ENCODE results near the gene MGST3.
"Not testable (repeated sequence)": the region's sequence is repeated elsewhere in the genome, so short reads cannot be mapped to it uniquely, and the experiment has no call there.

DNA sequence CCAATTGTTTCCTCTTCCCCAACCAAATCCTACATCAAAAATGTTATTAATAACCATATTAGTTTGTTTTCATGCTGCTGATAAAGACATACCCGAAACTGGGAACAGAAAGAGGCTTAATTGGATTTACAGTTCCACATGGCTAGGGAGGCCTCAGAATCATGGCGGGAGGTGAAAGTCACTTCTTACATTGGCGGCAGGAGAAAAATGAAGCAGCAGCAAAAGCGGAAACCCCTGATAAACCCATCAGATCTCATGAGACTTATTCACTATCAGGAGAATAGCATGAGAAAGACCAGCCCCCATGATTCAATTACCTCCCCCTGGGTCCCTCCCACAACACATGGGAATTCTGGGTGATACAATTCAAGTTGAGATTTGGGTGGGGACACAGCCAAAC, 49.7 kb downstream of the MGST3 start:
- not testable (repeated sequence) for TF ChIP-seq EZH2phosphoT487 (conservative IDR thresholded peaks at IDR 0.05; ENCODE audit: low read length)
- TF ChIP-seq, protein P1, sequence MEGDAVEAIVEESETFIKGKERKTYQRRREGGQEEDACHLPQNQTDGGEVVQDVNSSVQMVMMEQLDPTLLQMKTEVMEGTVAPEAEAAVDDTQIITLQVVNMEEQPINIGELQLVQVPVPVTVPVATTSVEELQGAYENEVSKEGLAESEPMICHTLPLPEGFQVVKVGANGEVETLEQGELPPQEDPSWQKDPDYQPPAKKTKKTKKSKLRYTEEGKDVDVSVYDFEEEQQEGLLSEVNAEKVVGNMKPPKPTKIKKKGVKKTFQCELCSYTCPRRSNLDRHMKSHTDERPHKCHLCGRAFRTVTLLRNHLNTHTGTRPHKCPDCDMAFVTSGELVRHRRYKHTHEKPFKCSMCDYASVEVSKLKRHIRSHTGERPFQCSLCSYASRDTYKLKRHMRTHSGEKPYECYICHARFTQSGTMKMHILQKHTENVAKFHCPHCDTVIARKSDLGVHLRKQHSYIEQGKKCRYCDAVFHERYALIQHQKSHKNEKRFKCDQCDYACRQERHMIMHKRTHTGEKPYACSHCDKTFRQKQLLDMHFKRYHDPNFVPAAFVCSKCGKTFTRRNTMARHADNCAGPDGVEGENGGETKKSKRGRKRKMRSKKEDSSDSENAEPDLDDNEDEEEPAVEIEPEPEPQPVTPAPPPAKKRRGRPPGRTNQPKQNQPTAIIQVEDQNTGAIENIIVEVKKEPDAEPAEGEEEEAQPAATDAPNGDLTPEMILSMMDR (IDR thresholded peaks at IDR 0.05; ENCODE audit: insufficient read depth, low read length, poor library complexity, severe bottlenecking), result not testable (repeated sequence)
